Gastrocnemius medialis (tissue), 4 donors: ENCODE measurements around the gene MED17.

Source experiments
- POLR2A ChIP-seq, 2 donors: fragments of 450-650 bp; IDR thresholded peaks; one replicate each; pipeline ENCODE4 v1.6.1; 2017; ENCODE audit warnings: antibody characterized with exemption in 2 of 2, mild to moderate bottlenecking in 2 of 2, moderate library complexity in 2 of 2
- TF ChIP-seq, protein P1 (sequence below), 5 experiments: fragments of 450-650 bp in 3 of 5; fragments of 200-600 bp in 2 of 5; sonication (generic) in 2 of 5; IDR thresholded peaks in 4 of 5; conservative IDR thresholded peaks in 1 of 5; 1 replicate in 4 of 5; 2 replicates in 1 of 5; pipeline ENCODE4 v1.5.1; 2016 to 2019; ENCODE audit warnings: antibody characterized with exemption in 5 of 5, mild to moderate bottlenecking in 3 of 5, moderate library complexity in 3 of 5

DNA sequence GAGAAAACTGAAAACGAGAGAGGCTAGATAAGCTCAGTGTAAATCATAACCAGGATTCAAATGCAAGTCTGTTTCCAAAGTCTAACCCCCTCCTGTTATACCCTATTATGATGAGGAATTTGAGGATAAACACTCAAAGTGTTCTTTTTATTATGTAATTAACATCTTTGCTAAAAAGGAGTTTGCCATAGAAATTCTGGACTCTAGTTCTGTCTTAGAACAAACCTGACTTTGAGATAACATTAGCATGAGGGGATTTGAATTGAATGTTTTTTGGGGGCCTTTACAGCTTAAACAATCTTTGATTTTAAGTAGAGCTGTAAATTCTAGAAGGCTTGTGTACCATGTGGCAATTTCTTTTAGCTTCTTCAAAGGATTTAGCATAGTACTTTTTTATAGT, 33.1 kb upstream of the MED17 start:
- TF ChIP-seq, protein P1, sequence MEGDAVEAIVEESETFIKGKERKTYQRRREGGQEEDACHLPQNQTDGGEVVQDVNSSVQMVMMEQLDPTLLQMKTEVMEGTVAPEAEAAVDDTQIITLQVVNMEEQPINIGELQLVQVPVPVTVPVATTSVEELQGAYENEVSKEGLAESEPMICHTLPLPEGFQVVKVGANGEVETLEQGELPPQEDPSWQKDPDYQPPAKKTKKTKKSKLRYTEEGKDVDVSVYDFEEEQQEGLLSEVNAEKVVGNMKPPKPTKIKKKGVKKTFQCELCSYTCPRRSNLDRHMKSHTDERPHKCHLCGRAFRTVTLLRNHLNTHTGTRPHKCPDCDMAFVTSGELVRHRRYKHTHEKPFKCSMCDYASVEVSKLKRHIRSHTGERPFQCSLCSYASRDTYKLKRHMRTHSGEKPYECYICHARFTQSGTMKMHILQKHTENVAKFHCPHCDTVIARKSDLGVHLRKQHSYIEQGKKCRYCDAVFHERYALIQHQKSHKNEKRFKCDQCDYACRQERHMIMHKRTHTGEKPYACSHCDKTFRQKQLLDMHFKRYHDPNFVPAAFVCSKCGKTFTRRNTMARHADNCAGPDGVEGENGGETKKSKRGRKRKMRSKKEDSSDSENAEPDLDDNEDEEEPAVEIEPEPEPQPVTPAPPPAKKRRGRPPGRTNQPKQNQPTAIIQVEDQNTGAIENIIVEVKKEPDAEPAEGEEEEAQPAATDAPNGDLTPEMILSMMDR (IDR thresholded peaks at IDR 0.05 in 4 of 5, conservative IDR thresholded peaks at IDR 0.05 in 1 of 5) = no peak
- TF ChIP-seq POLR2A (IDR thresholded peaks at IDR 0.05) = no peak
